ENCODE measurements around the gene DUSP28. TPM values are rescaled to one million over a fixed set of nuclear protein-coding genes. Genes with fewer than 3 reads are reported as not detected.

DUSP28 gene
- polyA plus RNA-seq, 5 donors, result 5.2 to 6.1 (median 5.8) TPM

- no peak for DNase-seq
These were observed 11.3 kb downstream of the DUSP28 start for GRCh38 chr2:240571314-240571973.

GRCh38 chr2:240572141-240573031 is 12.2 kb downstream of the DUSP28 start:
- DNase-seq, result no peak

- no peak for DNase-seq
These were observed 12.9 kb downstream of the DUSP28 start for GRCh38 chr2:240573071-240573515.

- DNase-seq, result no peak
These were observed 13.6 kb downstream of the DUSP28 start for GRCh38 chr2:240573516-240574385.

- no peak for DNase-seq
These were observed 14.4 kb downstream of the DUSP28 start for GRCh38 chr2:240574386-240575100.

GRCh38 chr2:240575101-240575965 is 15.2 kb downstream of the DUSP28 start:
- no peak for DNase-seq

GRCh38 chr2:240576036-240576435 is 15.9 kb downstream of the DUSP28 start:
- no peak for DNase-seq

GRCh38 chr2:240576436-240577205 is 16.5 kb downstream of the DUSP28 start:
- DNase-seq, result no peak

- no peak for DNase-seq
These were observed 17.3 kb downstream of the DUSP28 start for GRCh38 chr2:240577281-240578109.

- no peak for DNase-seq
These were observed 17.9 kb downstream of the DUSP28 start for GRCh38 chr2:240578110-240578450.

GRCh38 chr2:240578488-240578887 is 18.3 kb downstream of the DUSP28 start:
- DNase-seq, result no peak

GRCh38 chr2:240579071-240579762 is 19.1 kb downstream of the DUSP28 start:
- DNase-seq, result no peak

GRCh38 chr2:240579771-240580614 is 19.8 kb downstream of the DUSP28 start:
- DNase-seq, result no peak

GRCh38 chr2:240581811-240582210 is 21.7 kb downstream of the DUSP28 start:
- no peak for DNase-seq

- DNase-seq, result no peak
These were observed 22.6 kb downstream of the DUSP28 start for GRCh38 chr2:240582781-240583180.

GRCh38 chr2:240583774-240584173 is 23.6 kb downstream of the DUSP28 start:
- DNase-seq, result no peak

GRCh38 chr2:240584486-240585031 is 24.4 kb downstream of the DUSP28 start:
- no peak for DNase-seq
